HG02759 (cell line): ENCODE data around the gene MARCOL.

Experiments used
- ATAC-seq: cut with Tn5 transposase; IDR thresholded peaks from one replicate; pipeline ENCODE4 v1.9.1; 2021; ENCODE audit warnings: mild to moderate bottlenecking, moderate library complexity; ENCODE audit not compliant: unreplicated experiment

Gene MARCOL, protein sequence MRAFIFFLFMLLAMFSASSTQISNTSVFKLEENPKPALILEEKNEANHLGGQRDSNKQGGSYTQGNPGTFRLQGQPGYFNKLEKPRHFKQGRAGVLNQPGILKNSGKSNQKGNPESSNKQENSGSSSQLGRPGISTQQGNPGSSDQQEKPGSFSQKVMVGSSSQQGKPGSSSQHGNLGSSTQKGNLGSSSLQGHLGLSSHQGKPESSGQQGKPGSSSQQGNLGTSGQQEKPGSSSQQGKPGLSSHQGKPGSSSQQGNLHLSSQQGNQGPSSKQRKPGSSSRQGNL

GRCh38 chr5:148238418-148238794 lies at the start of gene MARCOL:
Gene MARCOL (plus strand): TSS chr5:148238525. CDS start chr5:148238598, 73 bp downstream.
- no peak for ATAC-seq

GRCh38 chr5:148191010-148191409 lies 47.3 kb upstream of the MARCOL start:
- no peak for ATAC-seq

- ATAC-seq, result no peak
These were observed 45.1 kb upstream of the MARCOL start for GRCh38 chr5:148193202-148193601.

DNA sequence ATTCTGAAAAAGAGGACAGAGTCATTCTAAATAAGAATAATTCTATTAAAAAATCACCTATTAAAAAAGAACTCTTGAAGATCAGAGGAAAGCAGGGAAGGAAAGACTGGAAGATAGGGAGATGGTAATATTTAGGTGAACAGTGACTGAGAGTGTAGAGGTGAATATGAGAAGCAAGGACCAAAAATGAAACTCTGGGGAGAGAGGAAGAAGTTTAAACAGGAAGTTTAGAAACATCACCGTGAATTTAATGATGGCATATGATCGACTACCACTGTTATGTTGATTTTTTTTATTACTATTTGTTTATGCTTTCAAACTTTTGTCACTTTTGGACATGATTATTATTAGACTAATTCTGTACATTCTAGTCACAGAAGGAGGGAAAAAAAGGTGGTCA lies 37.2 kb upstream of the MARCOL start:
- ATAC-seq, result no peak

- no peak for ATAC-seq
These were observed 35.7 kb upstream of the MARCOL start, which contains the start of gene SPINK6 for GRCh38 chr5:148202531-148203203. Gene SPINK6 (plus strand): TSS chr5:148203042. CDS start chr5:148203097, 55 bp downstream.

GRCh38 chr5:148205044-148205806 lies 33.1 kb upstream of the MARCOL start:
- no peak for ATAC-seq

DNA sequence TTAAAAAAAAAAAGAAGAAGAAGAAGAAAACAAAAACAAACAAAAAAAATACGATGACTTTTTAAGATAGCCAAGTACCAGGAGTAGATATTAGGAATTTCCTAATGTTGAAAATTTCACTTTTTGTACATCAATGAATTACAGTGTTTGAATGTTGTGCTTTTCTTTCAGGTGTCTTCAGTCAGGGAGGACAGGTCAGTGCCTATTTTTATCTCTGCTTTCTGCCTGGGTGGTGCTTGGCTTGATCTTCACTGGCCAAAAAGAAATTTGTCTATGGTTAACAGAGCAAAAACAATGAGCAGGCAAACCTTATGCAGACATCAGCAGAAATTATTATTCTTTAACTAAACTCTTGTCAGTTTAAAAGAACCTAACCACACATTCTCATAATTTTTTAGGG lies 32.5 kb upstream of the MARCOL start:
- no peak for ATAC-seq

GRCh38 chr5:148206620-148207019 lies 31.7 kb upstream of the MARCOL start:
- no peak for ATAC-seq

- ATAC-seq, result no peak
These were observed 30.1 kb upstream of the MARCOL start for GRCh38 chr5:148208226-148208625.

DNA sequence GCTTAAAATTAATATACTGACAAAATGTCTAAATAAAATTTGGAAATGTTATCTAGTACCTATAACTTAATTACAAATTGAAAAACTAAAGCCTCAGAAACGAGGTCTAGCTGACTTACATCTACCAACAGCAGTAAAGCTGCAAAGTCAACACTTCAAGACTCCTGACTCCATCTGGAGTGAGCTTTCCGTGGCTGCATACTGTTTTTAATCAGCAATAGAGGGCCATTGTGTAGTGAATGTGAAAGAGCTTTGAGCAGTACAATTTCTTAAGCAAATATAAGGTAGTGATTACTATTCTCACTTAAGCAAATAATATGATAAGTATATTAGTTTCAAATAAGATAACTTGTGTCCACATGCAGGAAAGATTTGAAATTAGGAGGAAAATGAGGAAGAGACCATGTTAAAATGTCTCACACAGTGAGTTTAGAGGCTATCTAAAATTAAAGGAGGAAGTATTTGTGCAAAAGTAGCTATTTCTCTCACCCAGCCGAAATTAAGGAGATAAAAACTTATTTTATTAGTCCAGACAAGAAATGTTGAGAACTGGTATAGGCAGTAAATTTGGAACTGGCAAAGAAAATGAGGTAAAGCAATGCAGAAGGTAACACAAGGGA lies 29.1 kb upstream of the MARCOL start:
- ATAC-seq, result no peak

GRCh38 chr5:148214665-148215185 lies 23.6 kb upstream of the MARCOL start:
- no peak for ATAC-seq

DNA sequence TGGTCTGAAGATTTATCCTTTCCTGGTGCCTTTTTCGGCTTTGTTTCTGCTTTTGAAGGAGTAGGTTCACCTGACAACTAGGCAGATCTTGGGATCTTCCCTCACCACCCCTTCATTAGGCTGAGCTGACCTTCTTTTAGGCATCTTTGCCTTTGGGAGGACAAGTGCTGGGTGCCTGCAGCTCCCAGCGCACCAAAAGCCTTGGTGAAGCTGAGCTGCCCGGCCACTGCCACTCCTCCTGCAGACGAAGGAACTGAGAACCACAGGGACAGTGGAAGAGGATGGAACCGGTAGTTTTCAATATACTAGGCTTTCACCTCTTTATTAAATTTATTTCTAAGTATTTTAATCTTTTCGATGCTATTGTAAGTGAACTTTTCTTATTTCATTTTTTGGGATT lies 16.8 kb upstream of the MARCOL start:
- ATAC-seq, result no peak

- no peak for ATAC-seq
These were observed 14.1 kb upstream of the MARCOL start for GRCh38 chr5:148224117-148224742.

DNA sequence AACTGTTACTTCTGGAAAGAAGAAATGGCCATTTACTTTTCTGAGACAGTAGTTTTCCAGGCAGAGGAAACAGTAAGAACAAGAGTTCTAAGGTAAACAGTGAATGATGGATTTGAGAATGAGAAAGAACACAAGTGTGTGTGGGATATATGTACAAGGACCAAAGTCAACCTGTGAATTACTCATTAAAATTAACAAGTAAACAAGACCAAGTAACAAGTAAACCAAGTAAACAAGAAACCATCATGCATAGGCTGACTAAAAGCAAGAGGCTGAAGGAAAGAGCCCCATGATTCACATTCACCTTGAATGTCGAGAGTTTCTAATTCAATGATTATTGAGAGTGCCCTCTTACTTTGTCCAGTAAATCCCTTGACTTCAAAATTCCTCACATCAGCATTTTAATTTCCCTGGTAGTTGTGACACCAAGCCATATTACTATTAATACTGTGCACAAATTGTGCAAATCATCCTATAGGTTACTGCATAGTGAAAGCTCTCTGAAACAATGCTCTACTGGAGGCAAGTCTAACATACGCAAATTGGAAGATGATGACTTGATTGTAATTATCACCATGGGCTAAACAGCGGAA lies 9.8 kb upstream of the MARCOL start:
- ATAC-seq, result no peak

- ATAC-seq, result no peak
These were observed 8.5 kb upstream of the MARCOL start for GRCh38 chr5:148229840-148230239.

DNA sequence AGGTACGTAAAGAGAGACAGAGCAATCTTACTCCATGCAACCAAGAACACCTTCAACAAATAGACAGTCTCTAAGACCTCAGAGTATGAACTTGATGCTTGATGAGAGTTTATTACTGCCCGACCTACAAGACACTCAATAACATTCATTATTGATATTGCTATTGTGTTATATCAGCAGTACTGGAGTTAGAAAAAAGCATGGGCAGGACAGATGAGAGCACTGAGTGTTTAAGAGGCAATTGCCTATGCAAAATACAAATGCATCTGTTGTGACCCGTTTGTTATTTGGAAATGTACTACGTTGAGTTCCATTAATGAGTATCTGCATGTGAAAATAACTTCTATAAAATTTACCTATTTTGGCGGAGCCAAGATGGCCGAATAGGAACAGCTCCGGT lies 8.1 kb upstream of the MARCOL start:
- no peak for ATAC-seq

GRCh38 chr5:148237785-148238417 lies 424 bp upstream of the MARCOL start:
- no peak for ATAC-seq

GRCh38 chr5:148248894-148249293 lies 10.6 kb downstream of the MARCOL start:
- ATAC-seq, result no peak

- ATAC-seq, result no peak
These were observed 17.1 kb downstream of the MARCOL start for GRCh38 chr5:148255456-148255855.

DNA sequence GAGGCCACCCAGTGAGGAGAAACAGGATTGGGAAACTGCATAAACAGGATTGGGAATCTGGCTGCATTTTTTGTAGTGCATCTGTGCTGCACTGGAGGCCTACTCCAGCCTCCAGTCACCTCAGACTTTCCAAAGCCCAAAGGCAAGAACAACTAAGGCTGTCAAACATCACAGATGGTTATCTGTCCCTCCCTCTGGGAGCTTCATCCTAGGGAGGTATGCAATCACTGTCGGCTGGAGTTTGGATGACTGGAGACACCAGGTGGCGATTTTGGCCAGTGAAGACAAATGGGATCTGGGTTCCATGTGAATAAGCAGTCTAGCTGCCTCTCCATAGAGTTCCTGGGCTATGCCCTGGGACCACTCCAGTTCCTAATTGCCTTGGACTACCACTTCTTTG lies 21.0 kb downstream of the MARCOL start:
- no peak for ATAC-seq
